GM18873 (cell line): ENCODE results near the gene EDARADD.
"Not testable (repeated sequence)": the region's sequence is repeated elsewhere in the genome, so short reads cannot be mapped to it uniquely, and the experiment has no call there.

Source experiments
- ATAC-seq: cut with Tn5 transposase; IDR thresholded peaks from one replicate; pipeline ENCODE4 v1.9.1; 2021; ENCODE audit warnings: mild to moderate bottlenecking, moderate library complexity, moderate number of reproducible peaks; ENCODE audit not compliant: unreplicated experiment, low FRiP score

Gene EDARADD

DNA sequence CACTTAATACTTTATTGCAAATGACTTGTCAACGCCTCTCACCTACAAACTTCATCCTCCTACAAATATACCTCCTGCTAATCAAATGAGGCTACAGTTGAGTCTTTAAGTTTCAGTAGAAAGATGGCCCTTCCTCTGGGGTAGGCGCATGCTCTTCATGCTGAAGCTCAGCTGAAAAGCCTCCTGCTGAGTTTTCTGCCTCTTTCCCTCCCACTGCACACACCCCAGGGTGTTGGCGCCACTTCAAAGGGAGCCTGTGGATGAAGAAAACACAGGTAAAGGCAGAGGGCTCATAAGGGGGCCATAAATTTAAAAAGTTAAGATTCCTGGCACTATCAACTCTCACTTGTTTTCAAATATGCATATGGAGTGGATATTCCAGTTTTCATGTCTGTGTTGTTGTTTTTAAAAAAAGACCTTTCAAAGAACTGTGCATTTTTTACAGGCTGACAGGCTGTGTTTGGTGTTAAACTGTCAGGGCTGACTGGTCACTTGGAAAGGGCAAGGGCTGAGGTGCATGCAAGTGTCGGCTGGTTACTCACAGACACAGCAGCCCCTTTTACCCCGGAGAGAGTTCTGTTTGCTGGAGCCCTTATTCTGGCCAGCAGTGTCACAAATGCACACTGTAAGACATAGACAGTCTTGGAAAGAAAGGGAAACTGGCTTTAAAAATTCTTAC lies 86.8 kb downstream of the EDARADD start:
- no peak for ATAC-seq

GRCh38 chr1:236484310-236484971 lies 90.4 kb downstream of the EDARADD start:
- ATAC-seq = no peak

GRCh38 chr1:236486356-236487002 lies 92.4 kb downstream of the EDARADD start:
- no peak for ATAC-seq

DNA sequence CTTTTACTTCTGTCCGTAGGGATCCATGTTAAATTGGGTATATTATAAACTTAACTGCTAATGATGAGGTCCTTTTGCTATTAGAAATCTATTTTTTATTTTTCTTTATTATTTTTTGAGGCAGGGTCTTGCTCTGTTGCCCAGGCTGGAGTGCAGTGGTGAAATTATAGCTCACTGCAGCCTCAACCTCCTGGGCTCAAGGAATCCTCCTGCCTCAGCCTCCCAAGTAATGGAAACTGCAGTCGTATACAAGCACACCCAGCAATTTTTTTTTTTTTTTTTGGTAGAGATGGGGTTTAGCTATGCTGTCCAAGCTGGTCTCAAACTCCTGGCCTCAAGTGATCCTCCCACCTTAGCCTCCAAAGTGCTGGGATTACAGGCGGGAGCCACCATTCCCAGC lies 95.1 kb downstream of the EDARADD start:
- not testable (repeated sequence) for ATAC-seq

DNA sequence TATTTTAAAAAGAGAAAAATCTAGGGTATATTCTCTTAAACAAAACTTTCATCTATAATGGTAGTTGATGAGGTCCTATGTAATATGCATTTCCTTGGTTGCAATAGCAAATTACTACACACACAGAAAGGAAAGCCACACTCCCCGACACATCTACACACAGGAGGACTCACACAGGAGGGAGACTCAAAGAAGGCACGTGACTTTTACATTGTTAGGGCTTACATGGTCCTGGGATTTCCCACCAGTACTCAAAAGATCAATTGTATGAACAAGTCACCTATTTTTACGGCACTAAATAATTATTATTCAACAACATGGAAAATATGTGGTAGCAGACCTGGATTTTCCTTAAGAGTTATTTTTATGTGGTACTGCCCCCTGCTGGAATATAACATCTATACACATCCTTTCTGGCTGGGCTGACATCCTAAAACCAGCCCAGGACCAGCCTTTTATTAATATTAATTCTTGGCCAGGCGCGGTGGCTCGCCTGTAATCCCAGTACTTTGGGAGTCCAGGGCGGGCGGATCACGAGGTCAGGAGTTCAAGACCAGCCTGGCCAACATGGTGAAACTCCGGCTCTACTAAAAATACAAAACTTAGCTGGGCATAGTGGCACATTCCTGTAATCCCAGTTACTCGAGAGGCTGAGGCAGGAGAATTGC lies 95.8 kb downstream of the EDARADD start:
- no peak for ATAC-seq

DNA sequence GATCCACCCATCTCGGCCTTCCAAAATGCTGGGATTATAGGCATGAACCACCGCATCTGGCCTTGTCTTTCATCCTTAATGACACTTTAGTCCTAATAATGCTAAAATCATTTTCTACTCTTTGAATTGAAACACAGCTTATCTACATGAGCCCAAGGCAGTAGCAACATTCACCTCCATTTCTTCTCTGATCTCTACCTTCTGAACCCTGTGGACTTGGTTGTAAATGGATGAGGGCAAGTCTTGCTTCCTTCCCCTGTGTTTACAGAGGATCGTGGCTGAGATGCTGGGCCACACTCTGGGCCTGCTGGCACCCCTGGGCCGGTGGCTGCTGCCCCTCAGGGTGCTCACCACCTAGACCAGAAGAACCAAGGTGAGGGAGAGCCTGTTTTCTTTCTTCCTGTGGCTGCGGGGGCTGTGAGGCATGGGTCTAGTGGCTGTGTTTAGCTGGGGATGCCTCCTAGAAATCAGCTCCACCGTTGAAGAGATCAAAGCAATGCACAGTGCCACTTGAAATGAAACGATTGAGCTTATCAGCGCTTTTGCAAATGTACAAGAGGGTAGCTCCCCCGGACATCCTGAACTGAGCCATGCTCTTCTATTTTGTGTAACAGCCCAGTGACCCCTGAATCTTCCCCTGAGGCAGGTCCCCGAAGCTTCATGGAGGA lies 97.5 kb downstream of the EDARADD start:
- ATAC-seq = no peak

- no peak for ATAC-seq
Measured at GRCh38 chr1:236492378-236492777, 98.3 kb downstream of the EDARADD start.

DNA sequence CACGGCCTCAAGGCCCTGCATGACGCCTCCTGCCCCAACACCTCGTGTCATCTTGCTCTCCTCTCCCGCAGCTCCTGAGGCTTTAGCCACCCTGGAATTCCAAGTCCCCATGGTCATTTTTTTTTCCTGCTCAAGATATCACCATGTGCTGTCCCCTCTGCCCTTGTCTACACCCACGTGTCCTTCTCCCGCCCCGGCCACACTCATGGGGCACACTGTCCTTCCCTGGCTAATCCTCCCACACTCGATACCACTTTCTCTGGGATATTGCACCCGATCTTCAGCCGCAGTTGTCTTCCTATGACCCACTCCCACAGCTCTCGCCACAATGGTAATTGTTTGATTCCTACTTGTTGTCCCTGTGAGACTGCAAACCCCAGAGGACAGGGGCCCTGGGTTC lies 100.0 kb downstream of the EDARADD start:
- no peak for ATAC-seq

- no peak for ATAC-seq
Measured at GRCh38 chr1:236494586-236495466, 100.7 kb downstream of the EDARADD start.

GRCh38 chr1:236495467-236496112 lies 101.5 kb downstream of the EDARADD start:
- no peak for ATAC-seq

DNA sequence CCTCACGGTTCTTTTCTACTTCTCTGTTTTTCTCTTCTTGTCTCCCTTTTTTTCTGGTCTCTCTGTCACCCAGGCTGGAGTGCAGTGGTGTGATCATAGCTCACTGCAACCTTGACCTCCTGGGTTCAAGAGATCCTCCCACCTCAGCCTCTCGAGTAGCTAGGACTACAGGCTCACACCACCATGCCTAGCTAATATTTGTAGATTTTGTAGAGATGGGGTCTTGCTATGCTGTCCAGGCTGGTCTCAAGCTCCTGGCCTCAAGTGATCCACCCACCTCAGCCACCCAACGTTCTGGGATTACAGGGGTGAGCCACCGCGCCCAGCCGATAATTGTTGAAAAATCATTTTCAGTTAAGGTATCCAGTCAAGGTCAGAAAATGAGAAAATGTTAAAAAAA lies 103.8 kb downstream of the EDARADD start:
- no peak for ATAC-seq

GRCh38 chr1:236501093-236501492 lies 107.0 kb downstream of the EDARADD start:
- no peak for ATAC-seq

- ATAC-seq = no peak
Measured at GRCh38 chr1:236502579-236502971, 108.5 kb downstream of the EDARADD start.

DNA sequence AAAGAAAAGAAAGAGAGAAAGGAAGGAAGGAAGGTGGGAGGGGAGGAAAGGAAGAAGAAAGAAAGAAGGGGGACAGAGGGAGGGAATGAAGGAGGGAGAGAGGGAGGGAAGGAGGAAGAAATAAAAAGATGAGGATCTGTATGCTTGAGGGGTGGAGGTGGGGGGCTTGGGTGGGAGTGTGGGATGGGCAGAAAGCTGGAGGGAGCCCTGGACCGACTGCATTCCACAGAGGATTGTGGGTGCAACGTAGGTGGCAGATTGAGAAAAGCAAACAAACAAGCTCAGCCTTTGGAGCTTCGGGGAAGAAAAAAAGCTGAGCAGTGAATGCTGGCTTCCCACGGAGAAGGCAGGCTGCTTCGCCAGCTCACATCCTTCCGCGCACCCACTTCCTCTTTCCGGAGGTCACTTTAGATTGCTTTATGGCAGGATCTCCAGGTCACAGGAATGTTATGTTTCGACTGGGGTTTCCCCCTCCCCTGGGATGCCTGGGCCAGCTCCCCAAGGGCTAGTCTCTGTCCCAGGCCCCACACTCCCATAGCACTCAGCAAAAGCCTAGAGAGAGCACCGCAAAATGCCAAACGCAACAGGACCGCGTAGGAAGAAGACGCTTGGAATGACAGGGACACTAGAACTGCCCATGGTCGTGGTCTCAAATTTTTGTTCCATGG lies 109.0 kb downstream of the EDARADD start:
- ATAC-seq = no peak

DNA sequence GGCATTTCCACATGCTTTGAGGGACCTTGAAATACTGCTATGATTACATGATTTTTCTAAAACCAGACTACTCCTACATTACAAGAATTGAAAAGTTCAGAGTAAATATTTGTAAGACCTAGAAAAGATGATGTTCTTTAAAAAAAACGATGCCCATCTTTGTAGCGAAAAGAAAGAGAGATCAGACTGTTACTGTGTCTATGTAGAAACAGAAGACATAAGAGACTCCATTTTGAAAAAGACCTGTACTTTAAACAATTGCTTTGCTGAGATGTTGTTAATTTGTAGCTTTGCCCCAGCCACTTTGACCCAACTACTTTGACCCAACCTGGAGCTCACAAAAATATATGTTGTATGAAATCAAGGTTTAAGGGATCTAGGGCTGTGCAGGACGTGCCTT lies 110.3 kb downstream of the EDARADD start:
- not testable (repeated sequence) for ATAC-seq

DNA sequence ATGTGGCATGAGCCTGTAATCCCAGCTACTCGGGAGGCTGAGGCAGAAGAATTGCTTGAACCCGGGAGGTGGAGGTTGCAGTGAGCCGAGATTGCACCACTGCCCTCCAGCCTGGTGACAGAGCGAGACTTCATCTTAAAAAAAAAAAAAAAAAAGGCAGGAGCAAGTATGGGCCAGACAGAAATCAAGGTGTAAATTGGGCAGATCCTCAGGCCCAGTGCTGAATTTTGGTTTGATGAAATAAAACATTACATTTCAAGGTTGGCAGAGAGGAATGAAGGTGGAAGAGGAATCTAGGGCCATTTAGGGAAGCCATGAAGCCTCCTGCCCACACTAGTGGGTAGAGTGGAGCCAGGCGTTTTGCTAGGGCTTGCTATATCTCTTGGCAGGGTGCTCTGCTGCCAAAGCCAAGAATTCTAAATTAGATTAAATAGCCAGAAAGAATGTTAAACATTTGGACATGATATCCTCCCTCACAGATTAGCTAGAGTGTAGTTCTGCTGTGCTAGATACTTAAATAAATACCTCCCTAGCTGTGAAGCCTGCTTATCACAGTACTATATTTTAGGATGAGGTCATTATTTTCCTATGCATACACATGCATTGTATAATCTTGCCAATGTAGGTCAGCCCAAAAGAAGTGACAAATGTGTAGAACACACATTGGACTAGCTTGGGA lies 113.1 kb downstream of the EDARADD start:
- ATAC-seq = no peak

- ATAC-seq = no peak
Measured at GRCh38 chr1:236508593-236509027, 114.5 kb downstream of the EDARADD start.

- ATAC-seq = no peak
Measured at GRCh38 chr1:236509203-236509602, 115.1 kb downstream of the EDARADD start.
